Right forelimb (tissue), 1 donor: ENCODE measurements around the gene NBEA.

Experiments
- DNase-seq: peaks from one replicate; pipeline ENCODE4 v3.0.0-alpha.2; 2018

Gene NBEA

DNA sequence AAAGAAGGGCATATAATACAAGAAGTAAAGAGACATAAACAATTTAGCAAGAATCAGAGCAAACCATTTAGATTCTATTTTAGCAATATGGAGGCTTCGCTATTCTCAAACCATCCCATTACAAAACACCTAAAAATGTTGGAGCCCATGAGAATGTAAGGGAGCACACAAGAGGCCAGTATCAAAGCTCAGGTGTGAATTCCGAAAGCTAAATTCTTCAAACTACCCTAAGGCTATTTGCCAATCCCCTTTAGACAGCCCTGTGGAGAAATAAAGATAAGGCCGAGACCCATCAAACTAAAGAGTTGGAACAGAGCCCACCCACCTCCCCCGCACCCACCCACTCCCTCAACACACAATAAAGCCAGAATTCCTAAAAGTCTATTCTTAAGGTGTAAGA lies 745.3 kb downstream of the NBEA start:
- DNase-seq, result no peak

DNA sequence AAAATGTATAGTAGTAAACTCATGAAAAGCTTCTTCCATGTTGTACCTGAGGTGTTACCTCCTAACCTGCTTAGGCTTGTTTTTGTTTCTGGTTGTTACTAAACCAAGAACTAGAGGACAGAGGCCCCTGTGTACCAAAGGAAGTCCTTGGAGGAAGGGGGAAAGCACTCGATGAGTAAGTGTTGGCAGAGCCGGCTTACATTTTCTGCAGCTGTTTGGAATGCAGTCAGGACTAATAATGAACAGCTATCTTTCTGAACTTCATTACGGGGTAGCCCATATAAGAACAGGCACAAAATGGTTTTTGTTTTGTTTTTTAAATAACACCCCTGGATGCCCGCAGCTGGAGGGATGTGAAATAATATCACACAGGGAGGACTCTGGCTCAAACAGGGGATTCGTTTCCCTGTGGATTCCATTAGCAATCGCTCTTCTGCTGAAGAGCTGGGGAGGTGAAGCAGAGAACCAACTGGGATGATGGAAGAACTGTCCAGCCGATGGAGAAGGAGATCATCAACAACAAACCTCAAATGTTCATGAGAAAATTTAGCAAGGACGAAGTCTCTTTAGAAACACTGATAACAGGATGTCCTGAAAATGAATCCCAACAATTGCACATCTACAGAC lies 748.6 kb downstream of the NBEA start:
- DNase-seq, result peak; percentile 56

DNA sequence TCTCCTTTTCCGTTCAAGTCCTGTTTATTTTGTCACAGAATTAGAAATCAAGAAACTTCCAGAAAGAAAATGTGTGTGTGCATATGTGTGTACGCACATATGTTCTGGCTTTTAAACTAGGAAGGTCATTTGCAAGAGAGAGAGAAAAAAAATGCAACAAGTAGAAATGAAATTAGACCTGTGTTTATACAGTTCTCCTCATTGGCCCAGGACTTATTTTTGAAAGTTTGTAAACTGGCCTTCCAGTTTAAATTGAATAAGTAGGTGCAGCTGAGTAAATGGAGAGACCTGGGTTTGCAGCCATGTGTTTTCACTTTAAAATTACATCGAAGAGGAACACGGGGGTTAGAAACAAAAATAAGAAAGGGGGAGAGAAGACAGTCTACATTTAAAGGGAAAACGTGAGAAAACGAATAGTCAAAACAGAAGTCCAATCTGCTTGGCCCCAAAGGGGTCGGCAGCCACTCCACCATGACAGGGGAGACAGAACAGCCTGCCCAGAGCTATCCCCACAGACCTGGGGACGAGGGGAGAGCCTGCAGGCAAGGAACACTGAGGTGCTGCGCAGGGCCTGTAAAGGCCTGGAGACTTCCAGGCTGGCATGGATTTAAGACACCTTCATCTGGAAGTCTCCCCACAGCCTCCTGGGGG lies 751.2 kb downstream of the NBEA start:
- DNase-seq, result peak; percentile 26

DNA sequence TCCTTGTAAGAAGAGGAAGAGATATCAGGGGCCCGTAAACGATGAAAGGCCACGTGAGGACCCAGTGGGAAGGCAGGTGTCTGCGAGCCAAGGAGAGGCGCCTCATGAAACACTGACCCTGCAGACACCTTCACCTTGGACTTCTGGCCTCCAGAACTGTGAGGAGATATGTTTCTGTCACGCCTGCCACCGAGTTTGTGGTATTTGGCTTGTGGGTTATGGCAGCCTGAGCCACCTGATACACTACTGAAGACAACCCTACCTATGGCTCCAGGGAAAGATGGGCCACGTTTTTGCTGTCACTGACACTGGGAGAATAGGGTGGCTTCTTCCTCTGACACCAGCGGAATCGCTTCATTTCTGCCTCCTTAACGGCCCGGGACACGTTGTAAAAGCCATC lies 752.0 kb downstream of the NBEA start:
- DNase-seq, result peak; percentile 30

DNA sequence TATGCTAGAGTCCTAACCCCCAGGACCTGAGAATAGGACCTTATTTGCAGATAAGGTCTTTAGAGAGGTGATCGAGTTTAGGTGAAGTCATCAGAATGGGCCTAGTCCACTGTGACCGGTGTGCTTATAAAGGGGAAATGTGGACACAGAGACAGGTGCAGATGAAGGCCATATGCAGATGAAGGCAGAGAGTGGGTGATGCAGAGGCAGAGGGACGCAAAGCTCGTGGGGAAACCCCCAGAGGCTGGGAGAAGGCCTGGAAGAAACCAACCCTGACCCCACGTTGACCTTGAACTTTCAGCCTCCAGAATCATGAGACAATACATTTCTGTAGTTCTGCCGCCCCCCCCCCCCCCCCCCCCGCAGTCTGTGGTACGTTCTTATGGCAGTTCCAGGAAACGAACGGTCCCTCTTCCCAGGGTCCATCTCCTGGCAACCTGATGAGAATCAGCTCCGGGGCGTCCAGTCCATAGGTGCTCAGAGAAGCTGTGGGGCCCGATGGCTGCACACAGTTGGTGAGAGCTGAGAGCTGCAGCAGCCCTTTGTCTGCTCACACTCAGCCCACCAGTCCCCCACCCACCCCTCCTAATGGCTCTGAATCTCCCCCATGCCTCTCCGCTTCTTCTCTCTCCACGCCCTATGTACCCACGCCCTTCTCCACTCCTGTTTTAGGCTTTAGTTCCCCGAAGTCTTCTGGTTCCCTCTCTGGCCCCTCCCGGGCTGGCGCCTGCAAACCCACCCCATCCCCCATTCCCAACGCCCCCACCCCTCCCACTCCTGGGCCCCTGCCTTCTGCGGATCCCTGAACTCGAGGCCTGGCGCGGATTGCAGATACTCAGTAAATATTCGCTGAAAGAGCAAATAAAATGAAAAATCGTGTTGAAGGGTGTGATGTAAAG lies 752.7 kb downstream of the NBEA start:
- DNase-seq, result peak; percentile 81

DNA sequence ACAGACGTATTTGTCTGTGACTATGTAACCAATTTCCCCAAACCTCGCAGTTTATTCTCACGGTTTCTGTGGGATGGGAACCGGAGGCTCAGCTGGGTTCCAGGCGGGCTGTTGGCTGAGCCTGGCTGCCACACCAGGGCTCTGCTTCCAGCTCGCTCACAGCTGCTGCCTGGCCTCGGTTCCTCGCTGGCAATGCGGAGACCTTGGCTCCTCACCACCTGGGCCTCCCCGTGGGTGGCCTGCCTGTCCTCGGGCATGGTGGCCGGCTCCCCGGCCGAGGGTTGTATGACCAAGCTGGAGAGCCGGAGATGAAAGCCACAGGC lies 753.3 kb downstream of the NBEA start:
- no peak for DNase-seq

DNA sequence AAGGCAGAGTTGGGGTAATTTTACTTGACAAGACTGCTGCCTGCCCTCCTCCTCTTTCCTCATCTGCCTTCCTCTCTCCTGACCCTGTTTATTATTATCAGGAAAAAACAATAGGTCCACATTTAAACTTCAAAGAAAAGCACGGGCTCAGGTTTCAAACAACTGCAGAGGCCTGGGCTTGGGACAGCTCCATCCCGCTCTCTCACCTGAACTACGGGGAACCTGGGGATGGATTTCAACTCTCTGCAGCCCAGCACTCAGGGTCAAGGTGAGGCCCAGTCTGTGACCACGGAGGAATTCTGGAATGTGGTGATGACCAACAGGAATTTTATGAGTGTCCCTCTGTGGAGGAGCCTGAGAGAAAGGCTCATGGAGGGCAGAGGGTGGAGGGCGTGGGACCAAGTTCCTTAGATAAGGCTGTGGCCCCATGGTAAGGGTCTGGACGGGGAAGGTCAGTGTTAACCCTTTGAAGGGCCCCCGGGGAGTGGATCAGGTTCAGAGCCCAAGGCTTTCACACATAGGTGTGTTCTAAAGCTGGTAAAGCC lies 755.2 kb downstream of the NBEA start:
- DNase-seq, result no peak

DNA sequence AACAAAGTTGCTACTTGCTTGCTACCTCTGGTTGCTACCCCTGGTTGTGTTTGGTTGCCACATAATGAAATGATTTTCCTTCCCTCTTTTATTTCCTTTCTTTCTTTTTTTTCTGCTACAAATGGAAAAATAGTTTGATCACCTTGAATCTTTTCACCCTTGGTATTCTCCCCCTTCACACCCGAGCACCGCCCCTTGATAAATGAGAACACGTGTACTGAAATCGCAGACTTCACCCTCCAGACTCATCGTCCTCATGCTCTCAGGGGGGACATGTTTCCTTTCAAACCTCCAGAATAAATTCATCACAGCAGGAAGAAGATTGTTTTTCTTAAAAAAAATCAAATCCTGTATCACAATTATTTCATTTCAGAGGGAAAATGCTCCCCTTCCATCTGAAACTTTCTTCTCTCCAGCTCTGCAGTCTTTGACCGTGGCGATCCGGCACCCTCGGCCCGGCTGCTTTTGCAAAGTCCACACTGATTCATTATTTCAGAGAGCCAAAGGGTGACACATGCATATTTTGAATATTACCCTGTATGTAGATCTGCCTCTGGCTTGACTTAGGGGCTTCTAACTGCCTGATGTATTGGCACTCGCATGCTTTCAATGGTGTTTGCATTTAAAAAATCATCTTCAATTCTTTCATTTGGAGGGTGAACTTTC lies 757.0 kb downstream of the NBEA start:
- peak; percentile 57 for DNase-seq

DNA sequence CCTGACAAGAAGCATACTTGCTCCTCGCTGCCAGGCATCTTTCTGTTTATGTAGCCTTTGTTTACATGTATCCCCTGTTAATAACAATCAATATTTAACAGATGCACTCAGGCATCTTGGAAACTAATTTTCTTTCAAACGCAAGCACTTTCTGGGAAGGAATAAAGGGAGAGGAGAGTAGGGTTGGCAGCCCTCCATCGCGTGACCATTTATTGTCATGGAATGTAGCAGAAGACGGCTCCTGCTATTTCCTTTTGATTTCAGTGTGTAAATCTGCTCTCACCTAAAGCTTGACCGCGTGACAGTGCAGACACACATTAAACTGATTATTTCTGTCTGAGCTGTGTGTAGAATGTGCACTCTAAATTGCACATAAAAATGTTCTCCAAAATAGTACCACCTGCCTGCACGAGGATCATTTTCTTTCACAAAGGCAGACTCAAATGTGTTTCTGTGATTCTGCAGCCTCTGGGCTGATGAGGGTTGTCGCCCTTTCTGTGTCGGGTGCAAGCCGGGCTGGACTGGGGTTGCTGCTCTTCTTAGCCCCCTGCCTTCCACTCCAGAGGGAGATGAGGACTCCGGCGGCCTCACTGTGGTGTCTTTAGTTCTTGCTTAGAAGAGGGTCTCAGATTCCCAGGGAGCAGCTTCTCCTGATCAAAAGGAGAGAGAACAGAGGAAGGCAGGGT lies 757.9 kb downstream of the NBEA start:
- peak; percentile 83 for DNase-seq

DNA sequence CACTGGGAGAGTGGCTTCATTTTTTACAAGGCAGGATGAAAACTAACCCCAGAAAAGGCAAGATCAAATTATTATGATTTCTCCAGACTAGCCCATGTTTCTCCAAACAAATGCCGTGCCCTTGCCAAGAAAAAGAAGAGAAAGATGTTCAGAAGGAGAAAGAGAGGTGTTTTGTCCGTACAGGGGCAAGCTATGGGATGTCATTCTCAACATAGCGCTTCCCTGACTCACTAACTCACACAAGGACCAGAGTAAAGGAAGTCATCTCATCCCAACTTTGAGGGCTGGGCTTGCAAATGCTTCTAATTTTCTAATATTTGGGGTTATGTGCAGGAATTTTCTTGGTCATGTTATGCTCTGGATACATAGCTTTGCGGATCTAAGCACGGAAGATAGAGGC lies 758.6 kb downstream of the NBEA start:
- DNase-seq, result peak; percentile 27

DNA sequence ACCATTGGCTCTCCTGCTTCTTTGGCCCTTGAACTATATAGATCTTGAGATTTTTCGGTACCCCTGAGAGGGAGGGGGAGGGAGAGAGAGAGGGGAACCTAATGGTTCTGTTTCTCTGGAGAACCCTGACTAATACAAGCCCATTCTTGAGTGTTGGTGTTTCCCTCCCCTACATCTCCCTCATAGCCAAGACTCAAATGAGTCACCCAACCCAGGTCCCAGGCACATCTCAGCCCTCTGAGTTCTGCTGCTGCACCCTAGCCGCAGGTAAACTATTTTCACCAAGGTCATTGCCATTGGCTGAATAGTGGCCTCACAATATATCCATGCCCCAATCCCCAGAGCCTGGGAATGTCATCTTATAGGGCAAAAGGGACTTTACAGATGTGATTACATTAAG lies 760.2 kb downstream of the NBEA start:
- no peak for DNase-seq

DNA sequence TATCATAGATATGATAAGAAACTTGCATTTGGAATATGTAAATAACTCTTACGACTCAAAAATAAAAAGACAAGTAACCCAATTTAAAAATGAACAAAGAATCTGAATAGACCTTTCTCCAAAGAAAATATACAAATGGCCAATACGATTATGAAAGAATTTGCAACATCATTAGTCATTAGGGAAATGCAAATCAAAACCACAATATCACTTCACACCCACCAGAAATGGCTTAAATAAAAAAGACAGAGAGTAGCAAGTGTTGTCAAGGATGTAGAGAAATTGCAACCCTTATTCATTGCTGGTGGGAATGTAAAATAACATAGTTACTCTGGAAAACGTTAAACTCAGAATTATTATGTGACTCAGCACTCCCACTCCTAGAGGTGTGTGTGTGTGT lies 761.0 kb downstream of the NBEA start:
- no peak for DNase-seq

DNA sequence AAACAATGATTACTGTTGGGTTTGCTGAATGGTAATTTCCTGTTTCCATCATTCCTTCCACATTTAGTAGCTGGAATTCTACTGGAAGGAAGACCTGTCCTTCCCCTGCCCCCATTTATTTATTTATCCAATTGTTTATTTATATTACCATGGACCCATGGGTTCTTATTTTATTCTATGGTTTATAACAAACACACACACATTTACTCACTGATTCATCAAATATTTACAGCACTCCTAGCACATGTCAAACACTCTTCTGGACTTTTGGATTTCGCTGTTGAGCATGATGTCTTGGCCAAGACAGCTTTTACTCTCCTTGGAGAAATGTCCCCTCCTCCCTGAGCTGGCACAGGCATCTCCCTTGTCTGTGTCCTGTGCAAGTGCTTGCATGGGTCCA lies 762.3 kb downstream of the NBEA start:
- DNase-seq, result no peak

DNA sequence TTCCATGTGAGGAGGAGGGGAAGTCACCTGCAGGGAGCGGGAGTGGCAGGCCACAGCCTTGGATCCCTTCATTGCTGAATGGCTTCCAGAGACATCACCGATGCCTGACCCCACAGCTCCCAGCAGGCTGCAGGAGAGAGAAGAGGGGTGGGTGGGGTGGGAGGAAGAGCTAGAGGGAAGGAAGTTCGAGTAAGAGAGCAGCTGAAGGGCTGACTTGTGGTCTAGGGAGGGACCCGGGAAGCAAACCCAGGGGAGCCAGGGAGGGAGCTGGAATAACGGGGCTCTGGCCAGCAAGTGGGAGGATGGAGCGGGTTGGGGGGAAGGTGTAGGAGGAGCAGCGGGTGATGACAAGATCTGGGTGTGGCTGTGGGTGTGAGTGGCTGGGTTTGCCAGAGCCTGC lies 764.2 kb downstream of the NBEA start:
- no peak for DNase-seq

DNA sequence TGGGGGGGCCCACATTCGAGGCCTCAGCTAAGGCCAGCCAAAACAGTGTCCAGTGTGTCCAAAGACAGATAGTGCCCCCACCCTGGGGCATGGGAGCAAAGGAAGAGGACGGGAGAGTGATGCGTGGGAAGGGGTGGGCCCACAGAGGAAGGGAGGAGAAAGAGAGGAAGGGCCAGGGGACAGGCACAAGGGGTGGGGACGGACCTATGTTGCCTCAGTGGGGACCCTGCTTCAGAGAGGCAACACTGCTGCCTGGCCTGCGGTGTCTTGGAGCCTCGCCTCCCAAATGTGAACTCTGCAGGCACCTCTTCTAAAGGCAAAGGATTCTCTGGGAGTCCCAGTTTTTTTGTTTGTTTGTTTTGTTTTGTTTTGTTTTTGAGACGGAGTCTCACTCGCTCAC lies 764.7 kb downstream of the NBEA start:
- DNase-seq, result no peak

DNA sequence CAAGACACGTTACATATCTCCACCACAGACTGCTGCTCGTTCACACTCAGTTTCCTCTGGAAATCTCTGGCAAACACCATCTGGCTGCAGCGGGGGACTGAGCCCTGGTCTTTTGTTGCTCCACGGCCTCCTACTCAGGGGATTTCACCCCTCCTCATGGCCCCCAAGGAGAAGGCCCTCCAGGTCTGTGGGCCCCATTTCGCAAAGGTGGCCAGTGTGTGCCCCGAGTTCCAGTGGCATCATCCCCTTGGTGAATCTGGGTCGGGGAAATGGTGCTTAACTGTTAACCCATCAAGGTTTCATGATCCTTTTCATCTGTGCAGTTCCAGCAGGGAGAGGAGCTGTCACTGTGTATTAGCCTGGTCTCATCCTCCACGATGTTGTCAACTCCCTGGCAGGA lies 769.8 kb downstream of the NBEA start:
- DNase-seq, result no peak

DNA sequence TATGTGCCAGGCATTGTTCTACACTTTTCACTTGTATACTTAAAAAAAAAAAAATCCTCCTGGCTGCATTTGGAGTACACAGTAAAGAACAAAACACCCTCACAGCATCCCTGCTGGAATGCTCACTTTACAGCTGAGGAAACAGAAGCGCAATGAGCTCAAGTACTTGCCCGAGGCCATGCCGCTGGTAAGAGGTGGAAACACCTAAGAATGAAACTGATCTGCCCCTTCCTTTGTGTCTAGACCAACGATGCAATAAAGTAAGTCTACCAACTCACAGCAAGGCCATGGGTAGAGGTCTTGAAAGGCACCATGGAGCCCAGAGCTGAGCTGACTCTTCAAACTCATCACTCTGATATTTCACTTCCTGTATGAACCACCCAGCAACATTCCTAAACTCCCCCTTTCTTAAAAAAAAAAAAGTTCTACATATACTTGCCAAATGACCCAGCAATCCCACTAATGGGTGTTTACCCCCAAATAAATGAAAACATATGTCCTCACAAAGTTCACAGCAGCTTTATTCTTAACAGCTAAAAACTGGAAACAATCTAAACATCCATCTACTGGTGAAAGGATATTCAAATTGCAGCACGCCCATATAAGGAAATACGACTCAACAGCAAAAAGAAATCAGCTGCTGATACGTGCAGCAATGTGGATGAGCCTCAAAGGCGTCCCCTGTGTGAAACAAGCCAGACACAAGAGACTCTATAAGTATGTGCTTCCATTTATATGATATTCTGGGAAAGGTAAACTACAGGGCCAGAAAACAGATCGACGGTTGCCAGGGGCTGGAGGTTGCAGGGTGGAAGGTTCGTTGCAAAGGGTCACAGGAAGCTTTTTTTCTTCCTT lies 771.1 kb downstream of the NBEA start:
- peak; percentile 50 for DNase-seq

DNA sequence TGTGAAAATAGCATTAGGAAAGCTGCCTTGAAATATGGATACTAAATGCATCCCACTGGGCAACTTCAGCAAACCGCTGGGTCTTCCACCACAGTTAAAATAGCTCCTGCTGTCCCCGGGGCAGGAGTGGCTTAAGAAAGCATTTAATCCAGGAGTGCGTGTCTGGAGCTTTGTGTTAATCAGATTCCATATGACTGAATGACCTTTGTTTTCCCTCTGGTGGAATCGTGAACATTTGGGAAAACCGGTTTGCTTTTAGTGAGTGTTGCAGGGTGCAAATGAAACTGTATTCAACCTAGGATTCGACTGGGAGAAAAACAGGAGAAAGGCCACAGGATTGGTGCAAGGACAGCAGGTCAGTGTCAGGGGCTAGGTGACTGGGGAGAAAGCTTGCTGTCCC lies 772.1 kb downstream of the NBEA start:
- no peak for DNase-seq

DNA sequence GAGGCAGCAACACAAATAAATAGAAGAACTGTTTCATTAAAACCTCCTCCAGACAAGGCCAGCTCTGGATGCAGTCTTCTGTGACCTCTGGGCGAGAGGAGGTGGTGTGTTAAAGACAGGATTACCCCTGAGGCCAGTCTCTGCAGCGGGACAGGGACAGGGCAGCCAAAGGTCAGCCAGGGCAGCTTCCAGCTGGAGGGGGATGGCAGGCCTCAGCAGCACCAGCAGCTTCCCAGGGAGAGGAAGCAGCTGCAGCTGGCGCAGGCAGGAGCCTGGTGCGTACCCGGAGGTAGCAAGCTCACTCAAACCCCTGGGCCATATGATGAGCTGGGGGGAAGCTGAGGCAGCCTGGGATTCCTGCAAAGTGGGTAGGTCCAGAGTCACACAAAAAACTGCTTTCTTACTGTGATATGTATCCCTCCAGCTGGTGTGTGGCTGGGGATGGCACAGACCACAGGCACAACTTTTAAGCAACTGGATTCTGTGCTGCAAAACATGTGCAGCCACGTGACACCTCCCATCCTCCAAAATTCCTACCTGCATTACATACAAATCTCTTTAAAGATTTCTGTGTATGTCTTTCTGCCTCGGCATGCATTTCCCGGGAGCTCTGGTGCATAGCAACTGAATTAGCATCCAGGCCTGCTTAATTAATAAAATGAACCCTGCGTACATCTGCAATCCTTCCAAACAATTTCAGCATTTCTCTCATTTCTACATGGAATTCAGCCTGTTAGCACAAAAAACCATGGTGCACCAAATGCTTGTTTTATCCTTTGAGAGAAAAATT lies 772.7 kb downstream of the NBEA start:
- DNase-seq, result peak; percentile 57

DNA sequence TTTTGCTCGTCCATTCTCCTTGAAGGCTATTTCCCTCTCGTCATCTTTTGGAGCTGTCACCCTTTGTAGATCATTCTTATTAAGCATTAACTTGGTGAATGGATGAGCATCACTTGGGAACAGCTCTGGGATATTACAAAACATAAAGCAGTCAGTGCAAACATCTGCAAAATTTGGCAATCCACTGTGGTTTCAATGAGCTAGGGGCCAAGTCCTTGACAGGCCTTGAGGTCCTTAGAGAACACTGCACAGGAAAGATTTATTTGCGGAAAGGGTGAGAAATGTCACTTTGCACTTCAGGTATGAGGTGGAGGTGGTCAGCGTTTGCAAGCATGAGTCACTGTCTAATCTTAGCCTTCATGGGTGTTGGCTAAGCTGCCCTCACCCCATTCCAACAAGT lies 774.1 kb downstream of the NBEA start:
- DNase-seq, result peak; percentile 54

DNA sequence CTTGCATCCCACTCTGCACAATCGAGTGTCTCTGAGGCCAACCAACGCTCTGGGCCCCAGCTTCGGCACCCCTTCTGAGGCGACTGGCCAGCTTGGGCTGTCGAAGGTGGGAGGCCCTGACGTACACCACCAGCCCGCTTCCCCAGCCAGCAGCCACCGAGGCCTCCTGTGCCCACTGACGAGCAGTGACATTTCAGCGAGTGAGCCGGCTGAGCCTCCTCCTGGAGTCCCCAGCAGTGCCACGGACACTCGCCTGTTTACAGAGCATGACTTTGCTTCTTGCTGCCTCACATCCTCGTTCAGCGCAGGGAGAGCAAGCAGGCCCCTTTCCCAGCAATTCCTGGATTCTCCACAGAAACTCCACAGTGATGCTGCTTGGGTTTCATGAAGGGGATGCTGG lies 774.7 kb downstream of the NBEA start:
- peak; percentile 50 for DNase-seq
